LNCAP (cell line): Measurements from ENCODE around the gene RAPGEF5.

Source experiments
- TF ChIP-seq, protein P1 (sequence below): fragments of 450-650 bp; IDR thresholded peaks from 2 replicates; pipeline ENCODE4 v1.5.1; 2017; ENCODE audit warnings: mild to moderate bottlenecking

The RAPGEF5 gene

DNA sequence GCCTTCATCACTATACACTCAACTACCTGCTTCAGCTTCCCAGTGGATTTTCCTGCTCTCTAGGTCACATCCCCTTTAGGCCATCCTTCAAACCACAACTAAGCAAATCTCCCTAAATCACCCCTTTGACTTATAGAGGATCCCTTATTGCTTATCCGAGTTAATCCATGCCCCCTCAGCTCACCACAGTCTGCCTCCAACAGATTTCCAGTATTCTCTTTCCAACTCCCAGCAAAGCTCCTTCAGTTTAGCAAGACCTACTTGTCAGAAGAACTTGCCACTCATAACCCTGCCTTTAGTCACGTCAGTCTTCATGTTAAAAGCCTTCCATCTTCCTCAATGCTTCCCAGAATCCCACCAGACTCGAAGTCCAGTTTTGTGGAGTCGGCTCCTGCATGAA lies 38.6 kb downstream of the RAPGEF5 start:
- TF ChIP-seq, protein P1, sequence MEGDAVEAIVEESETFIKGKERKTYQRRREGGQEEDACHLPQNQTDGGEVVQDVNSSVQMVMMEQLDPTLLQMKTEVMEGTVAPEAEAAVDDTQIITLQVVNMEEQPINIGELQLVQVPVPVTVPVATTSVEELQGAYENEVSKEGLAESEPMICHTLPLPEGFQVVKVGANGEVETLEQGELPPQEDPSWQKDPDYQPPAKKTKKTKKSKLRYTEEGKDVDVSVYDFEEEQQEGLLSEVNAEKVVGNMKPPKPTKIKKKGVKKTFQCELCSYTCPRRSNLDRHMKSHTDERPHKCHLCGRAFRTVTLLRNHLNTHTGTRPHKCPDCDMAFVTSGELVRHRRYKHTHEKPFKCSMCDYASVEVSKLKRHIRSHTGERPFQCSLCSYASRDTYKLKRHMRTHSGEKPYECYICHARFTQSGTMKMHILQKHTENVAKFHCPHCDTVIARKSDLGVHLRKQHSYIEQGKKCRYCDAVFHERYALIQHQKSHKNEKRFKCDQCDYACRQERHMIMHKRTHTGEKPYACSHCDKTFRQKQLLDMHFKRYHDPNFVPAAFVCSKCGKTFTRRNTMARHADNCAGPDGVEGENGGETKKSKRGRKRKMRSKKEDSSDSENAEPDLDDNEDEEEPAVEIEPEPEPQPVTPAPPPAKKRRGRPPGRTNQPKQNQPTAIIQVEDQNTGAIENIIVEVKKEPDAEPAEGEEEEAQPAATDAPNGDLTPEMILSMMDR = no peak

DNA sequence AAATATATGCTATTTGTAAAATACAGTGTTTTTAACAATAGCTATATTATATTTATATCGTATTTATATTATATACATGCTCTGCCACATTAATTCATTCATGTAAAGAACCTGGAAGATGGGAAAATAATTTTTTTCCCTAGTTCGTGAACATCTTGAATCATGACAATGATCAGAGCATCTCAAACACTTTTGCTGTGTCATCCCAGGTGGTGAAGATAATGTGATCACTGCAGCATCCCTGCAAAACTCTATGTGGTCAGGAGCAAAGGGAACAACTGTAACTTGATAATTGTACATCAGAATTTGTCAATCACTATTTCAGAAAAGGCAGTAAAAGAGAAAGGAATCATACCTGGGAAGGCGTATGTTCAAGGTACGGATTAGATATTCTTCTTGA lies 39.3 kb downstream of the RAPGEF5 start:
- TF ChIP-seq, protein P1 = no peak

DNA sequence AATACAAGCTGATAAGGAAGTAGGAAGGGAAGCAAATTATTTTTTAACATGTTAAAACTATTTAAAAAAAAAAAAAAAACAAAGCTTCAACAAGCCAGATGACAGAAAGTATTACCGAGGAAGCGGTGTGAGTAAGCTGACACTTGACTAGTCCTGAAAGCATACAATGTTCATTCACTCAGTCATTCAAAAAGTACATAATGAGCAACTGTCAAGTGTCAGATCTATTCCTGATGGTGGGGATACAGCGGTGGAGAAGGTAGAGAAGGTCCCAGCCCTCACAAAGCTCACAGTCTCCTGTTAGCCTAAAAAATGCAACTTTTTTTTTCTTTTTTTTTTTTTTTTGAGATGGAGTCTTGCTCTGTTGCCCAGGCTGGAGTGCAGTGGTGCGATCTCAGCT lies 40.0 kb downstream of the RAPGEF5 start:
- TF ChIP-seq, protein P1 = no peak

DNA sequence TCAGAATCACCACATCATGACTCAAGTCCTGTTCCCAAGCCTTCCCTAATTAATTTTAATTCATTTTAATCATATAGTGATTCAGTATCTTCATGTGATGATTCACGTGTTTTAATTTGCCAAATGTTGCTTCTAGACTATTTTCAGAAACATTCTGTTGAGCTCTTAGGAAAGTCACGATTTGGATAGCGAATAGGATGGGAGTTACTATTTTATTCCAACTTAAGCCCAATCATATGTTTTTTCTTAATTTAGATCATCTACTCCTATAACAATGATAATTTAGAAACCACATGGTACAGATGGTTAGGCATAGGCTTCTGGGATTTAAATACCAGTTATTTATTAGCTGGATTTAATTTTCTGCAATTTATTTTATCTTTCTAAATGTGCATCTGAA lies 49.1 kb downstream of the RAPGEF5 start:
- TF ChIP-seq, protein P1 = no peak

DNA sequence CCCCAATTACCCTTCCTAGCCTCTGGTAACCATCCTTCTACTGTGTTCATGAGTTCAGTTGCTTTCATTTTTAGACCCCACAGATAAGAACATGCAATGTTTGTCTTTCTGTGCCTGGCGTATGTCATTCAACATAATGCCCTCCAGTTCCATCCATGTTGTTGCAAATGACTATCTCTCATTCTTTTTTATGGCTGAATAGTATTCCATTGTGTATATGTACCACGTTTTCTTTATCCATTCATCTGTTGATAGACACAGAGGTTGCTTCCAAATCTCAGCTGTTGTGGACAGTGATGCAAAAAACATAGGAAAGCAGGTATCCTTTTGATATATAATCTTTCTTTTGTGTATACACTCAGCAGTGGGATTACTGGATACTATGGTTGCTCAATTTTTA lies 51.2 kb downstream of the RAPGEF5 start:
- TF ChIP-seq, protein P1 = no peak

DNA sequence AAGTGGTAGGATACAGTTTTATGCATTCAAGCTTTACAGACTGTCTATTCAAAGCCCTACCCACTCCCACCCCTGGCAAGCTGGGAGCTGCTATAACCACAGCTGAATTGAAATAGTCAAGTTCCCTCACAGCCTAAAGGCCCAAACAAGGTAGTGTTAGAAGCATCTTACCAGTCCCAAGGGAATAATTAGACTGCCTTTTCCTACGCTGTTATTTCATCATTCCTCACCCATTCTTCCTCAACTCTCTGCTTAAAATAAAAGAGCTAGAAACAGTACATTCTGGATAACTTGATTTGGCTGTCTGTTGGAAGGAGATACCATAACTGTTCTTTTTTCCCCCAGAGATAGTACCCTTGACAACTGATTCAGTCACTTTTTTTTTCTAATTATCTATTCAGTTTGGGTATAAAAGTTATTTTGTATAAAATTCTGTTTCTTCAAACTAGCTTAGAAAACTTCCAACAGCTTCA lies 54.0 kb downstream of the RAPGEF5 start:
- TF ChIP-seq, protein P1 = no peak

DNA sequence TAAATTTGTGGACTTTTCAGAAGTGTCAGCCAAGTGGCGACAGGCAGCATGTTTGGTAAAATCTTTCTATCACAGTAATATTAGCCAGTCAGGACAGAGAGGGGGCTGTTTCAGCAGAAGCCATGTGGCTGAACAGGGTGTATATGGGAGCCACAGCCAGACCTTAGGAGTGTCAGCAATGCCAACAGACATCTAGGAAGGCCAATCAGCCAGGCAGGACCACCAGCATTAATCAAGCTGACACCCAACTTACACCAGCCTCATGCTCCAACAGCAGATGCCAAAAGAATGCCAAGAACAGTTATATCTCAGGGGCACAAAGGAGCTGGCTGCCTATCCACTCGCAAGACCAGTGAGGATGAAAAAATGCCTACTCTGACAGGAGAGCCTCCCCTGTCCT lies 54.8 kb downstream of the RAPGEF5 start:
- TF ChIP-seq, protein P1 = no peak

DNA sequence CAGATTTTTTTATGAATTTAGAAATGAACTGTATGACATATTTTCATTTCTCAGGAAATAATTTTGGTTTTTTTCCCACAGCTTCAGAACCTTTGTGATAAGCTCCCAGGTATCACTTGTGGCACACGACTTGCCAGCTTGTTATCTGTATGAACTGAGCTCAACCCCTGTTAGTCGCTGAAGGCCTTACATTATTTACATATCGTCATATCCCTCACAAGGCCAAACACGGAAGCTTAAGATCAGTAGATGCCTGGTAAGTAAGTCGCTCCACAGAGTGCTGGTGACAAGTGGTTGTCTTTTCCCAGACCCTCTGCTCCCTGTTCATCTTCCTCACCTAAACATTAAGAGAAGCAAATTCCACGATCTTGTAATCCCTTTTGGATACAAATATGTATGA lies 55.2 kb downstream of the RAPGEF5 start:
- TF ChIP-seq, protein P1 = no peak
